Astrocyte (in vitro differentiated cells and primary cell): ENCODE measurements around the gene ZDHHC1.

Source experiments
- CTCF ChIP-seq: IDR thresholded peaks from 2 replicates; pipeline ENCODE4 v1.5.1; 2011; ENCODE audit warnings: low read depth, mild to moderate bottlenecking, inconsistent platforms, low read length, moderate library complexity; ENCODE audit not compliant: insufficient read depth
- EZH2 ChIP-seq: IDR thresholded peaks from 2 replicates; pipeline ENCODE4 v1.6.1; 2012; ENCODE audit warnings: mild to moderate bottlenecking, low read length, inconsistent platforms; ENCODE audit not compliant: insufficient read depth

- TF ChIP-seq CTCF: peak; percentile 7
- no peak for TF ChIP-seq EZH2
Observed at GRCh38 chr16:67447508-67448076, 31.3 kb upstream of the ZDHHC1 start.
